HepG2 (cell line): Measurements from ENCODE around the gene ATG4D. TPM values are rescaled to one million over a fixed set of nuclear protein-coding genes. Genes with fewer than 3 reads are reported as not detected.

Experiments used
- CAMTA2 ChIP-seq: sonication (generic); formaldehyde crosslinking; IDR thresholded peaks from 2 replicates; pipeline ENCODE4 v1.4.0; 2020; ENCODE audit warnings: mild to moderate bottlenecking, missing genetic modification reagents, borderline replicate concordance
- ELF3 ChIP-seq: IDR thresholded peaks from 2 replicates; pipeline ENCODE4 v1.6.1; 2016; ENCODE audit warnings: missing genetic modification reagents, missing compliant biosample characterization
- ERF ChIP-seq: IDR thresholded peaks from 2 replicates; pipeline ENCODE4 v1.6.1; 2018; ENCODE audit warnings: missing biosample characterization, missing genetic modification reagents
- ETV6 ChIP-seq: sonication (generic); formaldehyde crosslinking; conservative IDR thresholded peaks from 2 replicates; pipeline ENCODE4 v1.4.0; 2020; ENCODE audit warnings: missing genetic modification reagents
- HDAC1 ChIP-seq: sonication (generic); formaldehyde crosslinking; IDR thresholded peaks from 2 replicates; pipeline ENCODE4 v1.5.1; 2020; ENCODE audit warnings: mild to moderate bottlenecking, missing genetic modification reagents
- IRF2 ChIP-seq: IDR thresholded peaks from 2 replicates; pipeline ENCODE4 v1.6.1; 2018; ENCODE audit warnings: missing genetic modification reagents, missing compliant biosample characterization
- JUND ChIP-seq: sonication (generic); formaldehyde crosslinking; IDR thresholded peaks from 2 replicates; pipeline ENCODE4 v1.8.0; 2022; ENCODE audit warnings: mild to moderate bottlenecking, missing genetic modification reagents
- MAX ChIP-seq: IDR thresholded peaks from 2 replicates; pipeline ENCODE4 v1.6.1; 2012; ENCODE audit warnings: inconsistent platforms
- MEIS2 ChIP-seq: sonication (generic); formaldehyde crosslinking; IDR thresholded peaks from 2 replicates; pipeline ENCODE4 v1.9.0; 2021; ENCODE audit warnings: mild to moderate bottlenecking, missing genetic modification reagents
- MXI1 ChIP-seq: IDR thresholded peaks from 3 replicates; pipeline ENCODE4 v1.6.1; 2012; ENCODE audit warnings: low read depth, low read length, inconsistent platforms, borderline replicate concordance
- SIN3A ChIP-seq: IDR thresholded peaks from 2 replicates; pipeline ENCODE4 v1.6.1; 2011; ENCODE audit warnings: low read depth, mild to moderate bottlenecking, control low read depth, low read length, borderline replicate concordance
- SOX13 ChIP-seq, 3 experiments: fragments of 450-650 bp in 1 of 3; sonication (generic) in 1 of 3; formaldehyde crosslinking in 1 of 3; IDR thresholded peaks in 2 of 3; conservative IDR thresholded peaks in 1 of 3; 2 replicates each; pipeline versions ENCODE4 v1.5.0 to v1.6.1; 2016 to 2020; ENCODE audit warnings: antibody characterized with exemption in 1 of 3, mild to moderate bottlenecking in 1 of 3, missing compliant biosample characterization in 1 of 3, missing genetic modification reagents in 1 of 3, moderate library complexity in 1 of 3
- ZBTB2 ChIP-seq: sonication (generic); formaldehyde crosslinking; IDR thresholded peaks from 2 replicates; pipeline ENCODE4 v1.8.0; 2022; ENCODE audit warnings: low read depth, missing genetic modification reagents
- ZBTB42 ChIP-seq: sonication (generic); formaldehyde crosslinking; IDR thresholded peaks from 2 replicates; pipeline ENCODE4 v1.5.0; 2020; ENCODE audit warnings: mild to moderate bottlenecking, missing genetic modification reagents
- ZBTB7A ChIP-seq: sonication (generic); formaldehyde crosslinking; IDR thresholded peaks from 2 replicates; pipeline ENCODE4 v1.8.0; 2022; ENCODE audit warnings: mild to moderate bottlenecking, missing genetic modification reagents
- ZNF101 ChIP-seq: sonication (generic); formaldehyde crosslinking; IDR thresholded peaks from 2 replicates; pipeline ENCODE4 v1.4.0; 2020; ENCODE audit warnings: mild to moderate bottlenecking, low read depth, missing genetic modification reagents, borderline replicate concordance
- ZNF260 ChIP-seq: sonication (generic); formaldehyde crosslinking; IDR thresholded peaks from 2 replicates; pipeline ENCODE4 v1.4.0; 2020; ENCODE audit warnings: missing genetic modification reagents, low read depth, mild to moderate bottlenecking, borderline replicate concordance
- ZNF263 ChIP-seq: sonication (generic); formaldehyde crosslinking; IDR thresholded peaks from 2 replicates; pipeline ENCODE4 v1.4.0; 2020; ENCODE audit warnings: missing genetic modification reagents
- ZNF335 ChIP-seq: sonication (generic); formaldehyde crosslinking; IDR thresholded peaks from 2 replicates; pipeline ENCODE4 v1.4.0; 2020; ENCODE audit warnings: missing genetic modification reagents
- ZNF441 ChIP-seq: sonication (generic); formaldehyde crosslinking; IDR thresholded peaks from 2 replicates; pipeline ENCODE4 v1.7.0; 2021; ENCODE audit warnings: missing genetic modification reagents, borderline replicate concordance
- ZNF704 ChIP-seq: sonication (generic); formaldehyde crosslinking; IDR thresholded peaks from 2 replicates; pipeline ENCODE4 v1.8.1; 2023; ENCODE audit warnings: mild to moderate bottlenecking, inconsistent platforms, moderate library complexity, missing genetic modification reagents, borderline replicate concordance
- ZNF747 ChIP-seq: sonication (generic); formaldehyde crosslinking; IDR thresholded peaks from 2 replicates; pipeline ENCODE4 v1.8.1; 2023; ENCODE audit warnings: missing genetic modification reagents, mild to moderate bottlenecking, borderline replicate concordance
- polyA plus RNA-seq, 8 experiments: library from polyadenylated mRNA; depleted of rRNA in 3 of 8; stranded (reverse) in 7 of 8; unstranded in 1 of 8; fragments of >200 nt; fragmentation: Illumina TruSeq in 4 of 8; extraction: Trizol in 4 of 8; gene quantifications; 2 replicates each; pipeline versions ENCODE4 v1.2.1 to v1.2.3, GENCODE V29; 2011 to 2016; ENCODE audit warnings: low read depth in 4 of 8, missing spikeins in 1 of 8, mixed read lengths in 1 of 8; ENCODE audit not compliant: insufficient read depth in 1 of 8
- total RNA-seq, 5 experiments: library from RNA; depleted of rRNA; stranded (reverse); fragments of >200 nt; fragmentation: Illumina TruSeq; extraction: Trizol; gene quantifications; 2 replicates each; pipeline ENCODE4 v1.2.3, GENCODE V29; 2016; ENCODE audit warnings: low read depth in 1 of 5
- TF ChIP-seq, protein P1 (sequence below): sonication (generic); formaldehyde crosslinking; conservative IDR thresholded peaks from 2 replicates; pipeline ENCODE4 v1.8.0; 2022; ENCODE audit warnings: mild to moderate bottlenecking, moderate library complexity, missing genetic modification reagents

ATG4D gene
- total and polyA plus RNA-seq, 2 of the 13 experiments (the other 11 are each of a cell fraction or from before 2014, with no cell fraction given) = 17.8 to 19.0 TPM

DNA sequence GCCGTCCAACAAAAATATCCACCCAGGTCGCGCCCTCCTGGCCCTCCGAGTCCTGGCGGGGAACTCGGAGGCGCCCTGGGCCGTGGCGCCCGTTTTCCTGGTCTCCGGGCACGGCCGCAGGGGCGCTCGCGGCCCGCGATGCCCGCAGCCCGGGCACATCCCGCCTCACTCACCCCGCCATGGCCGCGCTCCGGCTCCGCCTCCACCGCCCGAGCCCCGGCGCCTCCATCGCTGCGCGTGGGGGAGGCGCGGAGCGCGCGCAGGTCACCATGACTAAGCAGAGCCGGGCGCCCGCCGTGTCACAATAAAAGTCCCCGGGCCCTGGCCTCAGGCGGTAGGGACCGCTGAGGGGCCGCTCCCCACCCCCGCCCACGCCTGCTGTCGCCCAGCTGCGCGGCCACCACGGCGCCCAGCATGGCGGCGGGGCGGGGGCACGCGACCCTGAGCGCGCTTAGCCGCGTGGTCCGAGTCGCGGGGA, 41.1 kb upstream of the ATG4D start (continued):
- TF ChIP-seq SIN3A = peak; percentile 40; the same call in 1 of the 2 replicates
- peak; percentile 39; the same call in 1 of the 2 replicates for TF ChIP-seq ZNF101 (CRISPR knock-in tag)
- no peak; the same call in 1 of the 2 replicates for TF ChIP-seq ZNF263 (CRISPR knock-in tag)
- TF ChIP-seq HDAC1 (CRISPR knock-in tag) = peak; percentile 69
- 0 out of 2 replicates have a peak, but pooled peaks have one; percentile 10 for TF ChIP-seq ZBTB42
- 0 out of 2 replicates have a peak, but pooled peaks have one; percentile 13 for TF ChIP-seq MEIS2 (CRISPR knock-in tag)
- peak; percentile 57; the same call in 1 of the 2 replicates for TF ChIP-seq CAMTA2 (CRISPR knock-in tag)
- peak; percentile 92 for TF ChIP-seq MAX
- peak; percentile 52; the same call in 1 of the 2 replicates for TF ChIP-seq ERF (CRISPR knock-in tag)
- TF ChIP-seq IRF2 (CRISPR knock-in tag) = peak; percentile 41; the same call in 1 of the 2 replicates
- TF ChIP-seq ZBTB7A (CRISPR knock-in tag) = peak; percentile 63; the same call in 1 of the 2 replicates
- TF ChIP-seq ETV6 (CRISPR knock-in tag) = 0 out of 2 replicates have a peak, but pooled peaks have one; percentile 11
- peak; percentile 94 for TF ChIP-seq ZNF441 (CRISPR knock-in tag)
- peak; percentile 82 for TF ChIP-seq ZBTB2 (CRISPR knock-in tag)
- TF ChIP-seq SOX13 (IDR thresholded peaks at IDR 0.05) = no peak
- TF ChIP-seq SOX13 (CRISPR knock-in tag; conservative IDR thresholded peaks at IDR 0.05 in 1 of 2, IDR thresholded peaks at IDR 0.05 in 1 of 2) = peak in 1 of 2 experiments; percentile 45; a peak in 1 of 4 replicates
- TF ChIP-seq, protein P1, sequence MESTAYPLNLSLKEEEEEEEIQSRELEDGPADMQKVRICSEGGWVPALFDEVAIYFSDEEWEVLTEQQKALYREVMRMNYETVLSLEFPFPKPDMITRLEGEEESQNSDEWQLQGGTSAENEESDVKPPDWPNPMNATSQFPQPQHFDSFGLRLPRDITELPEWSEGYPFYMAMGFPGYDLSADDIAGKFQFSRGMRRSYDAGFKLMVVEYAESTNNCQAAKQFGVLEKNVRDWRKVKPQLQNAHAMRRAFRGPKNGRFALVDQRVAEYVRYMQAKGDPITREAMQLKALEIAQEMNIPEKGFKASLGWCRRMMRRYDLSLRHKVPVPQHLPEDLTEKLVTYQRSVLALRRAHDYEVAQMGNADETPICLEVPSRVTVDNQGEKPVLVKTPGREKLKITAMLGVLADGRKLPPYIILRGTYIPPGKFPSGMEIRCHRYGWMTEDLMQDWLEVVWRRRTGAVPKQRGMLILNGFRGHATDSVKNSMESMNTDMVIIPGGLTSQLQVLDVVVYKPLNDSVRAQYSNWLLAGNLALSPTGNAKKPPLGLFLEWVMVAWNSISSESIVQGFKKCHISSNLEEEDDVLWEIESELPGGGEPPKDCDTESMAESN (CRISPR knock-in tag) = peak; percentile 69; the same call in 1 of the 2 replicates
- TF ChIP-seq JUND = peak; percentile 45; the same call in 1 of the 2 replicates
- TF ChIP-seq ZNF704 (CRISPR knock-in tag) = peak; percentile 52; the same call in 1 of the 2 replicates
- peak; percentile 18; the same call in 1 of the 2 replicates for TF ChIP-seq ELF3
- TF ChIP-seq MXI1 = peak; percentile 89; the same call in 2 of the 3 replicates
- no peak for TF ChIP-seq ZNF260 (CRISPR knock-in tag)
- 0 out of 2 replicates have a peak, but pooled peaks have one; percentile 39 for TF ChIP-seq ZNF335 (CRISPR knock-in tag)
- peak; percentile 50; the same call in 1 of the 2 replicates for TF ChIP-seq ZNF747 (CRISPR knock-in tag)
